Right cardiac atrium (tissue), 5 donors: ENCODE results near the gene SAXO1. TPM values are rescaled to one million over a fixed set of nuclear protein-coding genes. Genes with fewer than 3 reads are reported as not detected.

Experiments used
- ATAC-seq, 2 donors: fragments of 200-7000 bp; cut with Tn5 transposase; one replicate each; pipeline versions ENCODE4 v1.8.0 to v1.9.1; 2020; ENCODE audit warnings: moderate library complexity in 2 of 2, mild to moderate bottlenecking in 1 of 2
- DNase-seq, 3 donors: peaks; one replicate each; pipeline ENCODE4 v3.0.0-alpha.2; 2020
- H3K27ac ChIP-seq: one replicate; pipeline ENCODE4 v1.5.1; 2013; ENCODE audit warnings: mild to moderate bottlenecking, low read length, control low read depth, moderate library complexity
- H3K27me3 ChIP-seq: one replicate; pipeline ENCODE4 v1.6.1; 2013; ENCODE audit not compliant: control insufficient read depth, insufficient read depth
- H3K4me1 ChIP-seq: one replicate; pipeline ENCODE4 v1.6.1; 2013; ENCODE audit warnings: low read length; ENCODE audit not compliant: control insufficient read depth, insufficient read depth
- H3K4me3 ChIP-seq: one replicate; pipeline ENCODE4 v1.5.1; 2013; ENCODE audit warnings: low read length, control low read depth
- H3K9me3 ChIP-seq: one replicate; pipeline ENCODE4 v1.6.1; 2013; ENCODE audit warnings: low read length; ENCODE audit not compliant: control insufficient read depth
- WGBS: extraction: QIAGEN DNeasy Blood & Tissue Kit; methylation state at CpG from one replicate; pipeline ENCODE4 v1.1.7; 2013; 5-methylcytosine and 5-hydroxymethylcytosine counted together
- intact Hi-C, 4 donors: fragments of 100-400 bp; cut with DNase I; formaldehyde crosslinking; loops; one replicate each; pipeline versions ENCODE4 v1.11.0 to v1.14.0; 2022 to 2023
- polyA plus RNA-seq: library from polyadenylated mRNA; stranded (reverse); fragments of 200-250 nt; gene quantifications from one replicate; pipeline ENCODE4 v1.2.3, GENCODE V29; 2013
- total RNA-seq, 4 donors: library from RNA; stranded (reverse); fragmentation: NEBNext Ultra II Directional; extraction: Animal tissue kit (Norgen Biotek cat#: 25700); gene quantifications; one replicate each; pipeline ENCODE4 v1.2.1, GENCODE V29; 2021
- donor health status: healthy with polysubstance abuse.
- donor health status: DM: no; HTN: yes; CAD: no.
- donor health status: DM: no; HTN: no; CAD: no.
- donor health status: DM: no; HTN: yes; CAD: no; lungs with severe emphysema.
- donor health status: DM: yes; HTN: yes; CAD: no.

Gene SAXO1
- total and polyA plus RNA-seq, 5 donors: not detected

DNA sequence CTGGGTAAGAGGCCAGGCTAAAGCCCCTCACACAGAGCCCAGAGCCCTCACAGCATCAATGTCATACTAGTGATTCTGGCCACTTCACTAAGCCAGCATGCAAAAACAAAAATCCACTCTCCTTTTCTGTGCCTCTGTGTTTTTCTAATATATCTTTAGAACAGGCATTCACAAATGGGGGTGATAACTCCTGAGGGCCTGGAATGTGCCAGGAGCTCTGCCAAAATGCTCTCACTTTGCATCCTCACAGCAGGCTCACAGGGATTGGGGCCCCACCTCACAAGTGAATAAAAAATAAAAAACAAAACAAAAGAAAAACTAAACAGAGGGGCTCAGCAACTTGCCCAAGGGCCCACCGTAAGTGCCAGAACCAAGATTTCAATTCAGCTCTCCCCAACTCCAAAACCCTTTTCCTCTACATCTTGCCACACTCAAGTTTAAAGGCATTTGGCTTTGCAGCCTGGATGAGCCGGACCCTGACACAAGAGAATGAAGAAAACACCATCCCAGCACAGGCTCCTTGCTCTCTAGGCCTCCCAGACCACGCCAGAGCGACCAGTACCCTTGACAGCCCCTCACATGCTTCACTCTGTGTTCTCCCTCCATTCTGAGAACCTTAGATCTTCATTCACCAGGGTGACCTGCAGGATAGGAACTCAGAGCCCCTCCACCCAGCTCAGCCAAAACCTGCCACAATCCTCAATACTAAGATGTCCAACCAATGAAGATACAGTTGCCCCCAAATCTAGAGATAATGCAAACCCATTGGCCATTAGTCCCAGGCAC lies 51.3 kb downstream of the SAXO1 start:
- WGBS: 94% methylated on average over 4 of the region's 4 CpGs
- DNase-seq: no peak
- intact Hi-C loops: no loop called here

DNA sequence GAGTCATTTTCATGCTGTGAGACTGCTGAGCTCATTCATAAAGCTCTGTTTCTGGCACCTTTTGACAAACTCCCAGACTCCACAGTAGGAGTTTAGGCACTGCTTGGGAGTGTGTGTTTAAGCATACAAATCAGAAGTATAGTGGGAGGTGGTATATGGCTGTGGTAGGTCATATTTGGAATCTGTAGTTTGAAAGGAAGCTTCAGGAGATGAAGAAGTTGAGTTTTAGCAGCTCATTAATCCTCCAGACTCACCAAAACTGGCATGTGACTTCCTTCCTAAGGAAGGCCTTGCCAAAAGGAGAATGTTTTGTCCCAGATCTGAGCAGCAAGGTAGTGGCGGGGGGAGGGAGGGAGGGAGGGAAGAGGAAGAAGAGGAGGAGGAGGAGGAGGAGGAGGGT lies 52.8 kb downstream of the SAXO1 start:
- H3K27ac ChIP-seq: no peak overlapping the region
- no peaks in the 10 kb centered on the region for H3K9me3 ChIP-seq
- H3K4me1 ChIP-seq: no peaks in the 10 kb centered on the region
- ATAC-seq (peak in 1 of 2 donors; percentile 20), DNase-seq (no peak)
- no peaks in the 10 kb centered on the region for H3K27me3 ChIP-seq
- intact Hi-C loops: no loop called here
- no peak overlapping the region for H3K4me3 ChIP-seq
- WGBS: 0% methylated on average over 1 of the region's 1 CpG

More for the DNA sequence above, 51.3 kb downstream of the SAXO1 start:
- H3K9me3 ChIP-seq: no peaks in the 10 kb centered on the region
- no peaks in the 10 kb centered on the region for H3K4me1 ChIP-seq
- H3K4me3 ChIP-seq: no peak overlapping the region
- H3K27me3 ChIP-seq: no peaks in the 10 kb centered on the region
- H3K27ac ChIP-seq: no peak overlapping the region
- ATAC-seq: peak in 1 of 2 donors; percentile 25

DNA sequence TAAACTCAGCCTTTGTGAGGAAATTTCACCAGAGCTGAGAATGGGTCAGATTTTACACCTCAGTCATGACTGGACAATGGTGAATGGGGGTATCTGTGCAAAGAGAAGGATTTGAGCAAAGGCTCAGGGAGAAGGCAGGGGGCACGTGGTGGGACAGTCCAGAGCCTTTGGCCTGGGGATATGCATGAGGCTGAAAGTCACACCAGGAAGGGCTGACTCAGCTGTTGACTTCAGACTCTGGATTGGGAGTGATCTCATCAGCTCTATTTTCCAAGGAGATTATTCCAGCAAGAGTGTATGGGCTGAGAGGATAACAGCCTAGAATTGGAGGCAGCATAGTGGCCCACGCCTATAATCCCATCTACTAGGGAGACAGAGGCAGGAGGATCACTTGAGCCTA lies 53.6 kb downstream of the SAXO1 start:
- WGBS: 46% methylated on average over 2 of the region's 2 CpGs
- DNase-seq (no peak), ATAC-seq (peak; percentile 75 to 88)
- Histone ChIP-seq H3K4me1 (no peaks in the 10 kb centered on the region), H3K9me3 (no peaks in the 10 kb centered on the region), H3K27me3 (no peaks in the 10 kb centered on the region), H3K4me3 (no peak overlapping the region), H3K27ac (no peak overlapping the region)
- intact Hi-C loops: loop anchor here in 1 of 4 donors (10.0 kb wide), 1 partner anchor 115 kb away; no protein-coding TSS in a partner anchor

DNA sequence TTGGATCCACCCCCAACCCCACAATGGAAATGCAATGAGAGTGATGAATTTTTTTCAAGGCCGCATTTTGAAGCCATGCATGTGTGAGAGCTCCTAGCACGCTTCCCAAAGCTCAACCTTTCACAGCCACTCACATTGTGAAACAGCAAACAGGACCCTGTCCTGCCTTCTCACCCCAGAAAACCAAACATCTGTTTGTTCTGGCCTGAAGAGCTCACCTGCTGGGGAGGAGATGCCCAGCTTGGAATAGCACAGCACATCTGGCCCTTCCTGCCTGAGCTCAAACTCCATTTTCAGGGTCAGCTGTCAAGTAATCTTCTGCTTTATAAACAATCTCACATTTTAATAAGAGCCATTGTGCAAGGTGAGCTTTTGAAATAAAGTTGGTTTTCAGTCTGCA lies 54.8 kb downstream of the SAXO1 start:
- H3K4me3 ChIP-seq: no peak overlapping the region
- WGBS: 100% methylated on average over 2 of the region's 2 CpGs
- no peak overlapping the region for H3K27ac ChIP-seq
- intact Hi-C loops: loop anchor here in 1 of 4 donors (10.0 kb wide), 1 partner anchor 113 kb away; no protein-coding TSS in a partner anchor
- ATAC-seq (no peak), DNase-seq (no peak)
- H3K27me3 ChIP-seq: no peaks in the 10 kb centered on the region
- H3K4me1 ChIP-seq: no peaks in the 10 kb centered on the region
- no peaks in the 10 kb centered on the region for H3K9me3 ChIP-seq

DNA sequence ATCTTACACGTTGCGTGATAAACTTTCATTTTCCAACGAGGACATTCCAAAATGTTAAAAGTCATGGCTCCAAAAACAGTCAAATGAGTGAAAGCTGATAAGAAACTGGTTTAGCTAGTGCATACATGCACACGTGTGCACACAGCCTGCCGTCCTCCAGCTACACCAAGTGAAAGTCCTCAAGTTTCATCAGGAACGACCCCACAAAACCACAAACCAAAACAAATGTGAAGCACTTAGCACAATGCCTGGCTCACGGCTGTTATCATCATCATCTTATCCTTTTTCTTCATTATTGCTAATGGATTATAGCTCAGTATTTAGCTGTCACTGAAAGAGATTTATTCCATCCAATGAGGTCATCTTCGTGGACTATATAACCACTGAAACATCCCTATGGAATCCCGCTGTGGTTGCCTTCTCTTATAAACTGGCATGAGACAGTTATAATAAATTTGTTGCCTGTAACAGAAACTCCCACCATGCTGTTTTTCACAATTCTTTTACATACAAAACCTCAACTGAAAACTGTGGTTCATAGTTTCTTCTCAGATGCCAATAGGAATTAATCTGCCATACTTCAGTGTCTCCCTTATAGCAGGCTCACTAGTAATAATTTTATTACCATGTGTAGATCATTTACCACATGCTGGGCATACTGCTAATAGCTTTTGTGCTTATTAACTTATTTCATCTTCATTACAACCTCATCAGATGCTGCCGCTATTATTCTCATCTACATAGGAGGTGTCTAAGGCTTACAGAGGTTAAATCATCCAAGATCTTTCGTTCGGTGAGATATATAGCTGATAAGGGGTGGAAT lies 56.1 kb downstream of the SAXO1 start:
- DNase-seq (no peak), ATAC-seq (peak in 1 of 2 donors; percentile 21)
- no peak overlapping the region for H3K27ac ChIP-seq
- H3K27me3 ChIP-seq: no peaks in the 10 kb centered on the region
- H3K4me3 ChIP-seq: peak overlapping the region; percentile 17
- H3K4me1 ChIP-seq: no peaks in the 10 kb centered on the region
- intact Hi-C loops: loop anchor here in 1 of 4 donors (10.0 kb wide), 1 partner anchor 112 kb away; no protein-coding TSS in a partner anchor
- WGBS: 63% methylated on average over 12 of the region's 12 CpGs
- no peaks in the 10 kb centered on the region for H3K9me3 ChIP-seq

DNA sequence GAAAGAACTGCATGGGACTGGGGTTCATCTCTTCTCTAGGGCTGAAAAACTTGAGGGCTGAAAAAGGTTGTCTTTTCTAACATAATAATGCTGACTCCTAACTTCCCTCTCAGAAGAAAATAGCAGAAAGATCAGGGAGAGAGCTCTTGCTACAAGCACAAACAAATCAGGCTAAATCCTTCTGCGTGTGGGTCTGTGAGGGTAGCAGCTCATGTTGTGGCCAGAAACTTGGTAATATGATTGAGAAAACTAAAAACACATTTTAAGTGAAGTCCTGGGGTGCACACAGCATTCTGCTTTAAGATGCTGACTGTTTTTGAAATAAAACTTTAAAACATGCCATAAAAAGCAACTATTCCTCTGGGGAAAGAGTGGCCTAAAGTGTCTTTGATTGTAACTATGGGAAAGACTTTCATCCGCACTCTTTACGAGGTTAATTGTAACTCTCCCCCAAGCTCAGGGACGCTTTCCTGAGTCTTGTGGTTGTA lies 56.7 kb downstream of the SAXO1 start:
- intact Hi-C loops: loop anchor here in 1 of 4 donors (10.0 kb wide), 1 partner anchor 111 kb away; no protein-coding TSS in a partner anchor
- peak in 1 of 2 donors; percentile 20 for ATAC-seq
- Histone ChIP-seq H3K4me3 (peak overlapping the region; percentile 17), H3K4me1 (no peaks in the 10 kb centered on the region), H3K27me3 (no peaks in the 10 kb centered on the region), H3K9me3 (no peaks in the 10 kb centered on the region), H3K27ac (no peak overlapping the region)
- WGBS: 44% methylated on average over 4 of the region's 4 CpGs
- DNase-seq: no peak

DNA sequence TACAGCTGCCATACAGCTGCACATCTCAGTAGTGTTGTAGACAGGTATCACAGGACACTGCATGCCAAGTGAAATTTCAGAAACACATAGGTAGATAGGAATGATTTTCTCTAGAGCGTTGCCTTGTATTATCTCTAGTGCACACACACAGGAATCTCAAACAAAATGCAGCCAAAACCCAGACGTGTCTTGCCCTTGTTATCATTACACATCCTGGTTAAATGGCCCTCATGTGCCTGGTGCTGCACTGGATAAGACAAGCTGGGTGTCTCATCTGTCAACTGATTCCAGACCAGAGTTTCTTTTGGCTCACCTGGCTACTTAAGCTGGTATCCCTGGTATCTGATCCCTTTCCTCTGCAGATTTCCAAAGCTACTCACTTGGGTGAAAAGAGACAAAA lies 59.7 kb downstream of the SAXO1 start:
- Histone ChIP-seq H3K9me3 (no peaks in the 10 kb centered on the region), H3K27ac (no peak overlapping the region), H3K4me3 (no peak overlapping the region), H3K4me1 (peaks cover 4% of the 10 kb centered on the region), H3K27me3 (no peaks in the 10 kb centered on the region)
- DNase-seq: no peak
- WGBS: 50% methylated on average over 2 of the region's 2 CpGs
- no peak for ATAC-seq
- intact Hi-C loops: loop anchor here in 1 of 4 donors (10.0 kb wide), 1 partner anchor 109 kb away; no protein-coding TSS in a partner anchor

DNA sequence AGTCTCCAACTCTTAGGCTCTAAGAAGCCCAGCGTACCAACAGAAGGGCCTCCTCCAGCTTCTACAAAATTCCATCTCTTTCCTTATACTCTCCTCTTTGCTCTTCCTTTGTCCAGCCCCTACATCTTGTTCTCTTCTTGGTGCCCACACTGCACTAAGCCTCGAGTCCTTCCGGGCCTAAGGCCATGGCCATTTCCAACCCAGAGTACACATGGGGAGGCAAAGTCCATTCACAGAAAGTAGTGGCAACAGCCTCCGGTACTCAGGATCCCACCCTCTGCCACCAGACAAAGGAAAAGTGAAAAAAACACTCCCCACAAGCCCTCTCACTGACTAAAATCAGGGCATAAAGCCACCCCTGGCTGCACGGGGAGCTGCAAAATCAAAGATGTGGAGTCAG lies 60.3 kb downstream of the SAXO1 start:
- intact Hi-C loops: loop anchor here in 1 of 4 donors (10.0 kb wide), 1 partner anchor 108 kb away; no protein-coding TSS in a partner anchor
- peaks cover 4% of the 10 kb centered on the region for H3K4me1 ChIP-seq
- DNase-seq (no peak), ATAC-seq (no peak)
- H3K4me3 ChIP-seq: no peak overlapping the region
- no peaks in the 10 kb centered on the region for H3K9me3 ChIP-seq
- no peaks in the 10 kb centered on the region for H3K27me3 ChIP-seq
- no peak overlapping the region for H3K27ac ChIP-seq
- WGBS: 85% methylated on average over 5 of the region's 5 CpGs

DNA sequence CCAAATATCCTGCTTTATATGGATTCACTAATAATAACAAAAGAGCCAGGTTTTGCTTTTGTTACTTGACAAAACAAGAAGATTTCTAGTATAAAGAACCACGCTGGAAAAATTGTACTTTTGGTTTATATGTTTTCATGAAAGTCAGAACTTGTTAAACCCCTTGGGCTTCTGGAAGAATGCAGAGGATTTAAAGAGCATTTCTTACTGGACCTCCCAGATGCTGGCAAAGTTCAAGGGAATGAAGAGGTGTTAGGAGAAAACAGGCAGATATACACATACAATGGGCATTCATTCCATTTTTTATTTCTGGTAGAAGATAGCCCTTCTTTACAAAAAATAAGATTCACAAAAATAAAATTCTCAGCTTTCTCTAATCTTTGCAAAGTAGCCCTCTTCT lies 61.1 kb downstream of the SAXO1 start:
- DNase-seq (no peak), ATAC-seq (no peak)
- Histone ChIP-seq H3K4me3 (no peak overlapping the region), H3K4me1 (peaks cover 4% of the 10 kb centered on the region), H3K9me3 (no peaks in the 10 kb centered on the region), H3K27ac (no peak overlapping the region), H3K27me3 (no peaks in the 10 kb centered on the region)
- 79% methylated on average over 1 of the region's 1 CpG for WGBS
- intact Hi-C loops: loop anchor here in 1 of 4 donors (10.0 kb wide), 1 partner anchor 107 kb away; no protein-coding TSS in a partner anchor

DNA sequence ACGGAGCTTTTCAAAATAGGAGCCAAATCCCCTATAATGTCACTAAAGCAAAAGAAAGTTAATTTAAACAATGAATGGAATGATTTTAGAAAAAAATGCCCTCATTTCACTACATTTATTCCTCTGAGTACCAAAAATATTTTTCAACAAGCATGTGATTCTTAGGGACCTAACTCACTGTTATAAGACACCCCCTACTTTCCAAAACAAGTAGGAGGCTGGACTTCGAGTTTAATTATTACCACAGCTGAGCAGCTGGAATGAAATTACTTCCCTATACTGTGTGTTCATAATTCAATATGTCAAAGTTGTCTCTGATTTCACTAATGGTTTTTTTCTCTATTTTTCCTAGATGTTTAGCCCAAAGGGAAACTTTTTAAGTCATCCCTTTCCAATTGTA lies 61.6 kb downstream of the SAXO1 start:
- Histone ChIP-seq H3K4me1 (peaks cover 4% of the 10 kb centered on the region), H3K4me3 (no peak overlapping the region), H3K9me3 (no peaks in the 10 kb centered on the region), H3K27me3 (no peaks in the 10 kb centered on the region), H3K27ac (no peak overlapping the region)
- WGBS: 59% methylated on average over 2 of the region's 2 CpGs
- intact Hi-C loops: loop anchor here in 1 of 4 donors (10.0 kb wide), 1 partner anchor 107 kb away; no protein-coding TSS in a partner anchor
- ATAC-seq: no peak
- no peak for DNase-seq
